ENCODE results near the gene HOTAIR.
A peak's percentile ranks its signal among the peaks of the same experiment; 100 is the strongest.

HOTAIR gene

GRCh38 chr12:53974084-53975063 is at the start of gene HOTAIR:
HOTAIR (minus strand) TSS chr12:53974954.
- ATAC-seq (no peak), DNase-seq (no peak)

- ATAC-seq (no peak), DNase-seq (no peak)
Observed at GRCh38 chr12:54024127-54024526, 49.4 kb upstream of the HOTAIR start.

- DNase-seq (no peak), ATAC-seq (no peak)
Observed at GRCh38 chr12:54022960-54023884, 48.5 kb upstream of the HOTAIR start.

- ATAC-seq (no peak), DNase-seq (no peak)
Observed at GRCh38 chr12:54021432-54022013, 46.8 kb upstream of the HOTAIR start.

- ATAC-seq: no peak
- no peak for DNase-seq
Observed at GRCh38 chr12:54020591-54021405, 46.0 kb upstream of the HOTAIR start.

GRCh38 chr12:54019924-54020590 is 45.3 kb upstream of the HOTAIR start:
- no peak for ATAC-seq

GRCh38 chr12:54019091-54019811 is 44.5 kb upstream of the HOTAIR start:
- ATAC-seq (no peak), DNase-seq (no peak)

More at GRCh38 chr12:54019924-54020590, 45.3 kb upstream of the HOTAIR start:
- DNase-seq: no peak

GRCh38 chr12:54018468-54018984 is 43.8 kb upstream of the HOTAIR start:
- DNase-seq (no peak), ATAC-seq (no peak)

- DNase-seq (peak; percentile 77), ATAC-seq (peak; percentile 78)
Observed at GRCh38 chr12:54017878-54018467, 43.2 kb upstream of the HOTAIR start.

- DNase-seq (no peak), ATAC-seq (peak; percentile 36)
Observed at GRCh38 chr12:54017027-54017788, 42.5 kb upstream of the HOTAIR start.

GRCh38 chr12:54016478-54016964 is 41.8 kb upstream of the HOTAIR start:
- no peak for DNase-seq
- ATAC-seq: no peak

- ATAC-seq: no peak
- no peak for DNase-seq
Observed at GRCh38 chr12:54016051-54016450, 41.3 kb upstream of the HOTAIR start.

GRCh38 chr12:54015018-54015931 is 40.5 kb upstream of the HOTAIR start:
- no peak for ATAC-seq

GRCh38 chr12:54014377-54015017 is 39.7 kb upstream of the HOTAIR start:
- DNase-seq: no peak
- no peak for ATAC-seq

More at GRCh38 chr12:54015018-54015931, 40.5 kb upstream of the HOTAIR start:
- no peak for DNase-seq

GRCh38 chr12:54012631-54013409 is 38.1 kb upstream of the HOTAIR start:
- DNase-seq (no peak), ATAC-seq (no peak)

All from stimulated activated naive CD8-positive, alpha-beta T cell treated with anti-CD3 and anti-CD28 coated beads, Interleukin-15, Interleukin-2, amounts not matched to agents 100 U/mL and 50 U/mL, for 24 hours (primary cell).